GM23248 (cell line): ENCODE results near the gene SERINC3. TPM values are rescaled to one million over a fixed set of nuclear protein-coding genes. Genes with fewer than 3 reads are reported as not detected.

Experiments
- DNase-seq: peaks from one replicate; pipeline ENCODE4 v3.0.0-alpha.2; 2015
- H2AFZ ChIP-seq: fragments of 200-600 bp; sonication (generic); 2 replicates; pipeline ENCODE4 v1.6.1; 2016; ENCODE audit warnings: antibody characterized with exemption
- H3F3A ChIP-seq: fragments of 200-600 bp; sonication (generic); 2 replicates; pipeline ENCODE4 v1.6.1; 2016; ENCODE audit warnings: mild to moderate bottlenecking, antibody characterized with exemption, mixed run types; ENCODE audit not compliant: insufficient read depth
- H3K27ac ChIP-seq: fragments of 200-600 bp; sonication (generic); 2 replicates; pipeline ENCODE4 v1.5.1; 2016; ENCODE audit warnings: mild to moderate bottlenecking
- H3K27me3 ChIP-seq: fragments of 200-600 bp; sonication (generic); replicated peaks from 2 replicates; pipeline ENCODE4 v1.6.1; 2016; ENCODE audit warnings: mild to moderate bottlenecking; ENCODE audit not compliant: insufficient read depth
- H3K36me3 ChIP-seq: fragments of 200-600 bp; sonication (generic); 2 replicates; pipeline ENCODE4 v1.6.1; 2016; ENCODE audit warnings: low read depth, mild to moderate bottlenecking
- H3K4me1 ChIP-seq: fragments of 200-600 bp; sonication (generic); 2 replicates; pipeline ENCODE4 v1.6.1; 2016; ENCODE audit warnings: mild to moderate bottlenecking; ENCODE audit not compliant: insufficient read depth
- H3K4me2 ChIP-seq: fragments of 200-600 bp; sonication (generic); one replicate; pipeline ENCODE4 v1.6.1; 2016; ENCODE audit warnings: mild to moderate bottlenecking; ENCODE audit not compliant: unreplicated experiment
- H3K4me3 ChIP-seq: fragments of 200-600 bp; sonication (generic); 2 replicates; pipeline ENCODE4 v1.5.1; 2016; ENCODE audit warnings: mild to moderate bottlenecking
- H3K79me2 ChIP-seq: fragments of 200-600 bp; sonication (generic); 2 replicates; pipeline ENCODE4 v1.6.1; 2016; ENCODE audit warnings: mild to moderate bottlenecking; ENCODE audit not compliant: insufficient read depth
- H3K9ac ChIP-seq: fragments of 200-600 bp; sonication (generic); 2 replicates; pipeline ENCODE4 v1.6.1; 2016; ENCODE audit warnings: mild to moderate bottlenecking
- H3K9me2 ChIP-seq: fragments of 200-600 bp; sonication (generic); 2 replicates; pipeline ENCODE4 v1.6.1; 2016; ENCODE audit warnings: mixed run types, mild to moderate bottlenecking, moderate library complexity; ENCODE audit not compliant: insufficient read depth
- H3K9me3 ChIP-seq: fragments of 200-600 bp; sonication (generic); one replicate; pipeline ENCODE4 v1.6.1; 2017; ENCODE audit warnings: low read depth
- H4K20me1 ChIP-seq: fragments of 200-600 bp; sonication (generic); 2 replicates; pipeline ENCODE4 v1.6.0; 2016; ENCODE audit not compliant: insufficient read depth
- EZH2 ChIP-seq: fragments of 200-600 bp; sonication (generic); IDR thresholded peaks from 2 replicates; pipeline ENCODE4 v1.6.1; 2018; ENCODE audit warnings: antibody characterized with exemption, mild to moderate bottlenecking; ENCODE audit not compliant: insufficient read depth, poor library complexity, severe bottlenecking
- EZH2phosphoT487 ChIP-seq: fragments of 200-600 bp; sonication (generic); IDR thresholded peaks from 2 replicates; pipeline ENCODE4 v1.6.1; 2018; ENCODE audit warnings: antibody characterized with exemption, moderate library complexity, mild to moderate bottlenecking, low read depth; ENCODE audit not compliant: insufficient read depth
- WGBS, 2 experiments: methylation state at CpG; one replicate each; pipeline ENCODE4 v1.1.6; 2015 to 2017; ENCODE audit warnings: low lambda C conversion rate in 2 of 2, low coverage in 1 of 2; ENCODE audit errors: missing lambda C conversion rate in 2 of 2; 5-methylcytosine and 5-hydroxymethylcytosine counted together
- in situ Hi-C: fragments of 300-500 bp; cut with MboI; formaldehyde crosslinking; loops from 2 replicates; pipeline ENCODE4 v1.15.0; 2020
- polyA plus RNA-seq: library from polyadenylated mRNA; unstranded; fragments of >200 nt; fragmentation: Nextera tagmentation; extraction: Ambion mirVana; gene quantifications from 2 replicates; pipeline ENCODE4 v1.2.1, GENCODE V29; 2016
- total RNA-seq: library from RNA; depleted of rRNA; stranded (reverse); fragments of >200 nt; shearing (Covaris generic); gene quantifications from 2 replicates; pipeline ENCODE4 v1.2.3, GENCODE V29; 2014

Gene SERINC3
- total and polyA plus RNA-seq, 2 experiments from 2014 or later: 141 to 194 TPM

DNA sequence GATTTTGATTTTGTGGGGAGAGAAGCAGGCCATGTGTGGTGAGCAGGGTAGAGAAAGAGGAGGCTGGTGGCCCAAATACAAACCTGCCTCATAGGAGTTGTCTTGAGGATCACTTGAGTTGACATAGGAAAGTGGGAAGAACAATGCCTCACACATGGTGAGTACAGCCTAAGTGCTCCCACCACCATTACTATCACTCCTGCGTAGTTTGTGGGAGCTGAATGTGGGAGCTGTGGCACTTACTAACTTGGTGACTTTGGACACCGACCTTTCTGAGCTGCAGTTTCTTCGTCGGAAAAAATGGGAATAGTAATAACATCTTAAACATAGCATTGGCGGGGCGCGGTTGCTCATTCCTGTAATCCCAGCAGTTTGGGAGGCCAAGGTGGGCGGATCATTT, 25.5 kb upstream of the SERINC3 start:
- Histone ChIP-seq H3K4me2 (no peak overlapping the region), H3F3A (peaks cover 21% of the 10 kb centered on the region; the same call in 1 of the 2 replicates), H4K20me1 (no peaks in the 10 kb centered on the region), H2AFZ (no peak overlapping the region), H3K36me3 (no peaks in the 10 kb centered on the region), H3K9me3 (no peaks in the 10 kb centered on the region), H3K4me3 (no peak overlapping the region), H3K27me3 (no peaks in the 10 kb centered on the region), H3K27ac (no peak overlapping the region), H3K79me2 (peaks cover 37% of the 10 kb centered on the region), H3K4me1 (peaks cover 22% of the 10 kb centered on the region), H3K9me2 (no peaks in the 10 kb centered on the region), H3K9ac (no peak overlapping the region)
- no peak for TF ChIP-seq EZH2phosphoT487
- no peak for TF ChIP-seq EZH2
- 90 to 96% methylated on average over 8 of the region's 8 CpGs for WGBS, 2 experiments
- no peak for DNase-seq
- in situ Hi-C loops: no loop called here

DNA sequence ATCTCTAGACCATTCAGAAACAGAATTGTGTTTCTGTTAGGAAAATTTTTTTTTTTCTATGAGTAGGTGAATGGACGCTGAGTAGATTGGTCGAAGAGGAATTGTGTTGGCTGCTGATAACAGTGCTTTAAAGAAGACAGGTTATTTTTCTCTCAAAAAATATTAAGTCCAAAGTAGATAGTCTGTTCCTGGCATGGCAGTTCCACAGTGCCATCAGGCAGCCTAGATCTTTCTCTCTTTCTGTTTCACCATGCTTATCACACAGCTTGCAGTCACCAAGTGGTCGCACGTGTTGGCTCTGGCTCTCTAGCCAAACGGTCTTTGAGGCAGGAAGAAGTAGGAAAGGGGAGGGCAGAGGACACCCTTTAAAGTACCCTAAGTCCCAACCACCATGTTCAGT, 22.4 kb upstream of the SERINC3 start:
- Histone ChIP-seq H3K9me2 (no peaks in the 10 kb centered on the region), H3K36me3 (0 out of 2 replicates have a peak, but pooled peaks cover 4% of the 10 kb centered on the region), H3K9ac (no peak overlapping the region), H3K4me2 (no peak overlapping the region), H3K27ac (no peak overlapping the region), H3K4me3 (no peak overlapping the region), H3K4me1 (peaks cover 24% of the 10 kb centered on the region), H3K27me3 (no peaks in the 10 kb centered on the region), H4K20me1 (no peaks in the 10 kb centered on the region), H3K9me3 (no peaks in the 10 kb centered on the region), H2AFZ (no peak overlapping the region), H3K79me2 (peaks cover 44% of the 10 kb centered on the region), H3F3A (peaks cover 16% of the 10 kb centered on the region; the same call in 1 of the 2 replicates)
- in situ Hi-C loops: no loop called here
- WGBS, 2 experiments: 75 to 78% methylated on average over 5 of the region's 5 CpGs
- DNase-seq: no peak
- TF ChIP-seq EZH2 (no peak), EZH2phosphoT487 (no peak)

DNA sequence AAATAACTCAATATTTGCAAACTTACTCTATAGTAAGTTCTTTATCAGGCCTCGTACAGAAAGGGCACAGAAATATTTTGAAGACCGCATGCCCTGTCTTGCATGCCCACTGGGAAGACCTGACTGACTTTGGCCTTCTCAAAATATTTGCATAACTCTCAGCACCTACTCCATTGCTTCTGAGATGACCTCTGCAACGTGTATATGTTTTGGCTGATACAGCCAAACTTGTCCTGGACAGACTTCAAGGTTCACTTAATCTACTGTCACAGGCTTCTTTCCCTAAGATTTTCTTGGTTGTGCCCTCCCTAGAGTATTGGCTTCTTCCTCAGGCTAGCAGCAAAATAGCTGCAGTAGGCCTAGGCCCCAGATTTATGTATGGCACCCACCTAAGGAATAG, 21.5 kb upstream of the SERINC3 start:
- in situ Hi-C loops: no loop called here
- H3K79me2 ChIP-seq: peaks cover 39% of the 10 kb centered on the region
- H3K4me1 ChIP-seq: peaks cover 15% of the 10 kb centered on the region
- H3K9ac ChIP-seq: no peak overlapping the region
- no peaks in the 10 kb centered on the region for H3K9me3 ChIP-seq
- 0 out of 2 replicates have a peak, but pooled peaks cover 4% of the 10 kb centered on the region for H3K36me3 ChIP-seq
- WGBS, 2 experiments: 82 to 84% methylated on average over 3 of the region's 3 CpGs
- no peaks in the 10 kb centered on the region for H4K20me1 ChIP-seq
- no peaks in the 10 kb centered on the region for H3K9me2 ChIP-seq
- no peak for DNase-seq
- no peaks in the 10 kb centered on the region for H3K27me3 ChIP-seq
- H2AFZ ChIP-seq: no peak overlapping the region
- H3K4me2 ChIP-seq: no peak overlapping the region
- TF ChIP-seq EZH2 (no peak), EZH2phosphoT487 (no peak)
- no peak overlapping the region for H3K4me3 ChIP-seq
- no peak overlapping the region for H3K27ac ChIP-seq
- peaks cover 8% of the 10 kb centered on the region; the same call in 1 of the 2 replicates for H3F3A ChIP-seq

DNA sequence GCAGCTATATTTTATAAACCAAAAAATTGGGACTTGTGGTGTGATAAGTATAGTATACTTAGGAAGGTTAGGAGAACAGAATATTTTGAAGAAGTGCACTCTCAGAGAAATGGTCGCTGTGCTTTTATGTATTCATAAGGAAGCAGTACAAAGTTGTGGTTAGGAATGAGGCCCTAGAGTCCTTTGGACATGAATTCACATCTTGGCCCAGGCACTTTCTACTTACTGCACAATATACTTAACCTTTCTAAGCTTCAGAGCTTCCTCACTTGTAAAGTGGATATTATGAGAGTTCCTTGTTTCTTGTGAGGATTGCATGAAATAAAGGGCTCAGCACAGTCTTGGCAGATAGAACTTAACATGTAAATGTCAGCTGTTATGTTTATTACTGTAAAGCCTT, 21.0 kb upstream of the SERINC3 start:
- peaks cover 10% of the 10 kb centered on the region for H3K4me1 ChIP-seq
- H3K27me3 ChIP-seq: no peaks in the 10 kb centered on the region
- in situ Hi-C loops: no loop called here
- no peak overlapping the region for H3K27ac ChIP-seq
- H3K36me3 ChIP-seq: 0 out of 2 replicates have a peak, but pooled peaks cover 4% of the 10 kb centered on the region
- no peak for TF ChIP-seq EZH2
- no peak for TF ChIP-seq EZH2phosphoT487
- no peak overlapping the region for H3K4me3 ChIP-seq
- 95 to 100% methylated on average over 1 of the region's 1 CpG for WGBS, 2 experiments
- no peaks in the 10 kb centered on the region for H4K20me1 ChIP-seq
- H2AFZ ChIP-seq: no peak overlapping the region
- no peak for DNase-seq
- no peaks in the 10 kb centered on the region for H3K9me3 ChIP-seq
- 0 out of 2 replicates have a peak, but pooled peaks cover 5% of the 10 kb centered on the region for H3F3A ChIP-seq
- H3K9ac ChIP-seq: no peak overlapping the region
- H3K9me2 ChIP-seq: no peaks in the 10 kb centered on the region
- H3K79me2 ChIP-seq: peaks cover 39% of the 10 kb centered on the region
- no peak overlapping the region for H3K4me2 ChIP-seq
